Fibroblast of skin of left quadriceps (primary cell): Measurements from ENCODE around the gene RASA4.
"Not testable (repeated sequence)": the region's sequence is repeated elsewhere in the genome, so short reads cannot be mapped to it uniquely, and the experiment has no call there.

Experiments
- DNase-seq, 2 experiments: peaks; one replicate each; pipeline ENCODE4 v3.0.0-alpha.2; 2013; ENCODE audit warnings: low read depth in 2 of 2

The RASA4 gene

GRCh38 chr7:102606848-102607247 lies 9.7 kb downstream of the RASA4 start:
- DNase-seq = not testable (repeated sequence)

GRCh38 chr7:102604431-102605145 lies 12.0 kb downstream of the RASA4 start:
- DNase-seq = not testable (repeated sequence)

GRCh38 chr7:102602317-102602716 lies 14.2 kb downstream of the RASA4 start:
- not testable (repeated sequence) for DNase-seq

GRCh38 chr7:102599699-102600098 lies 16.9 kb downstream of the RASA4 start:
- not testable (repeated sequence) for DNase-seq

GRCh38 chr7:102596036-102596435 lies 20.5 kb downstream of the RASA4 start:
- not testable (repeated sequence) for DNase-seq

- DNase-seq = not testable (repeated sequence)
Measured at GRCh38 chr7:102593637-102594334, 22.8 kb downstream of the RASA4 start.

GRCh38 chr7:102592477-102593019 lies 24.0 kb downstream of the RASA4 start:
- not testable (repeated sequence) for DNase-seq

- not testable (repeated sequence) for DNase-seq
Measured at GRCh38 chr7:102589857-102590256, 26.7 kb downstream of the RASA4 start.

- DNase-seq = not testable (repeated sequence)
Measured at GRCh38 chr7:102583495-102583894, 33.1 kb downstream of the RASA4 start.

- DNase-seq = not testable (repeated sequence)
Measured at GRCh38 chr7:102581722-102582121, 34.8 kb downstream of the RASA4 start.

- DNase-seq = not testable (repeated sequence)
Measured at GRCh38 chr7:102578486-102578885, 38.1 kb downstream of the RASA4 start.

GRCh38 chr7:102577315-102578240 lies 39.0 kb downstream of the RASA4 start:
- not testable (repeated sequence) for DNase-seq

GRCh38 chr7:102576363-102576762 lies 40.2 kb downstream of the RASA4 start:
- DNase-seq = not testable (repeated sequence)

GRCh38 chr7:102574607-102575006 lies 41.9 kb downstream of the RASA4 start:
- DNase-seq = not testable (repeated sequence)

GRCh38 chr7:102572261-102573239 lies 44.0 kb downstream of the RASA4 start, which contains the start of gene POLR2J3:
POLR2J3 (minus strand) TSS chr7:102572583; CDS start chr7:102572521, 62 bp downstream.
- peak in 1 of 2 experiments; percentile 85 for DNase-seq

GRCh38 chr7:102568620-102569019 lies 47.9 kb downstream of the RASA4 start:
- not testable (repeated sequence) for DNase-seq

- DNase-seq = not testable (repeated sequence)
Measured at GRCh38 chr7:102550808-102551422, 65.6 kb downstream of the RASA4 start, which contains the start of gene SPDYE2. SPDYE2 (plus strand) TSS chr7:102551226; CDS start chr7:102553256, 2,030 bp downstream.

- DNase-seq = not testable (repeated sequence)
Measured at GRCh38 chr7:102546353-102546752, 70.2 kb downstream of the RASA4 start.

GRCh38 chr7:102545288-102545687 lies 71.3 kb downstream of the RASA4 start:
- not testable (repeated sequence) for DNase-seq

- DNase-seq = not testable (repeated sequence)
Measured at GRCh38 chr7:102544372-102544771, 72.2 kb downstream of the RASA4 start.
